Neuronal stem cell (in vitro differentiated cells): ENCODE results near the gene SYCP1.

ENCODE experiments used
- DNase-seq: peaks from one replicate; pipeline ENCODE4 v3.0.0-alpha.2; 2013; ENCODE audit warnings: low spot score
- H2AFZ ChIP-seq: one replicate; pipeline ENCODE4 v1.6.1; 2013; ENCODE audit warnings: mild to moderate bottlenecking, low read length, inconsistent platforms
- H2AK5ac ChIP-seq: 2 replicates; pipeline ENCODE4 v1.6.1; 2013; ENCODE audit warnings: low read depth, mild to moderate bottlenecking, inconsistent platforms, low read length, moderate library complexity, mixed read lengths
- H2BK120ac ChIP-seq: 2 replicates; pipeline ENCODE4 v1.6.1; 2013; ENCODE audit warnings: low read depth, mild to moderate bottlenecking, inconsistent platforms, low read length, moderate library complexity, mixed read lengths
- H2BK12ac ChIP-seq: one replicate; pipeline ENCODE4 v1.6.1; 2013; ENCODE audit warnings: low read length, inconsistent platforms
- H2BK15ac ChIP-seq: 2 replicates; pipeline ENCODE4 v1.6.1; 2013; ENCODE audit warnings: mild to moderate bottlenecking, low read length, inconsistent platforms, mixed read lengths
- H2BK5ac ChIP-seq: one replicate; pipeline ENCODE4 v1.6.1; 2013; ENCODE audit warnings: inconsistent platforms, mild to moderate bottlenecking, low read length, moderate library complexity
- H3K14ac ChIP-seq: one replicate; pipeline ENCODE4 v1.6.1; 2013; ENCODE audit warnings: low read length, inconsistent platforms
- H3K18ac ChIP-seq: 2 replicates; pipeline ENCODE4 v1.6.1; 2013; ENCODE audit warnings: low read length, inconsistent platforms
- H3K23ac ChIP-seq: 2 replicates; pipeline ENCODE4 v1.6.1; 2013; ENCODE audit warnings: low read depth, mild to moderate bottlenecking, mixed read lengths, low read length, inconsistent platforms; ENCODE audit not compliant: poor library complexity
- H3K27ac ChIP-seq: replicated peaks from 3 replicates; pipeline ENCODE4 v1.5.1; 2013; ENCODE audit warnings: low read length, inconsistent platforms
- H3K27me3 ChIP-seq, 3 experiments: 2 replicates each; pipeline ENCODE4 v1.6.1; 2013; ENCODE audit warnings: low read length in 3 of 3, mild to moderate bottlenecking in 2 of 3, inconsistent platforms in 1 of 3, low read depth in 1 of 3, mixed read lengths in 1 of 3, moderate library complexity in 1 of 3; ENCODE audit not compliant: control insufficient read depth in 3 of 3, insufficient read depth in 3 of 3
- H3K36me3 ChIP-seq, 2 donors: replicated peaks in 1 of 2; 2 replicates each; pipeline ENCODE4 v1.6.1; 2013; ENCODE audit warnings: low read length in 2 of 2; ENCODE audit not compliant: control insufficient read depth in 2 of 2, insufficient read depth in 2 of 2
- H3K4ac ChIP-seq: 2 replicates; pipeline ENCODE4 v1.6.1; 2013; ENCODE audit warnings: inconsistent platforms, mild to moderate bottlenecking, low read length, moderate library complexity
- H3K4me1 ChIP-seq, 2 donors: 1 replicate in 1 of 2; 2 replicates in 1 of 2; pipeline ENCODE4 v1.6.1; 2013; ENCODE audit warnings: low read length in 2 of 2, low read depth in 1 of 2; ENCODE audit not compliant: control insufficient read depth in 2 of 2, insufficient read depth in 1 of 2
- H3K4me2 ChIP-seq: one replicate; pipeline ENCODE4 v1.6.1; 2013; ENCODE audit warnings: mild to moderate bottlenecking, low read length, inconsistent platforms; ENCODE audit not compliant: insufficient read depth, poor library complexity, severe bottlenecking
- H3K4me3 ChIP-seq, 2 donors: 2 replicates each; pipeline ENCODE4 v1.5.1; 2013; ENCODE audit warnings: low read length in 2 of 2, mild to moderate bottlenecking in 2 of 2, inconsistent platforms in 1 of 2, moderate library complexity in 1 of 2
- H3K79me1 ChIP-seq: one replicate; pipeline ENCODE4 v1.6.1; 2013; ENCODE audit warnings: low read depth, mild to moderate bottlenecking, inconsistent platforms, low read length, moderate library complexity
- H3K9ac ChIP-seq: one replicate; pipeline ENCODE4 v1.6.1; 2013; ENCODE audit warnings: mild to moderate bottlenecking, low read depth, low read length, inconsistent platforms; ENCODE audit not compliant: poor library complexity
- H3K9me3 ChIP-seq, 2 donors: replicated peaks in 1 of 2; 2 replicates each; pipeline versions ENCODE3 to v1.6.1; 2013; ENCODE audit warnings: low read length in 2 of 2, mild to moderate bottlenecking in 2 of 2, inconsistent platforms in 1 of 2, low read depth in 1 of 2, mixed read lengths in 1 of 2, moderate library complexity in 1 of 2; ENCODE audit not compliant: control insufficient read depth in 2 of 2, insufficient read depth in 1 of 2
- H4K8ac ChIP-seq: one replicate; pipeline ENCODE4 v1.6.1; 2013; ENCODE audit warnings: low read depth, mild to moderate bottlenecking, inconsistent platforms, low read length, moderate library complexity
- H4K91ac ChIP-seq: one replicate; pipeline ENCODE4 v1.6.1; 2013; ENCODE audit warnings: low read length, low read depth, mild to moderate bottlenecking, inconsistent platforms; ENCODE audit not compliant: poor library complexity
- WGBS, 2 donors: extraction: QIAGEN DNeasy Blood & Tissue Kit; methylation state at CpG; one replicate each; pipeline ENCODE4 v1.1.7; 2013; ENCODE audit warnings: missing lambda C conversion rate in 2 of 2, mixed read lengths in 1 of 2; ENCODE audit not compliant: insufficient read length in 2 of 2, insufficient replicate concordance in 1 of 2; ENCODE audit errors: extremely low coverage in 2 of 2; 5-methylcytosine and 5-hydroxymethylcytosine counted together

Gene SYCP1

DNA sequence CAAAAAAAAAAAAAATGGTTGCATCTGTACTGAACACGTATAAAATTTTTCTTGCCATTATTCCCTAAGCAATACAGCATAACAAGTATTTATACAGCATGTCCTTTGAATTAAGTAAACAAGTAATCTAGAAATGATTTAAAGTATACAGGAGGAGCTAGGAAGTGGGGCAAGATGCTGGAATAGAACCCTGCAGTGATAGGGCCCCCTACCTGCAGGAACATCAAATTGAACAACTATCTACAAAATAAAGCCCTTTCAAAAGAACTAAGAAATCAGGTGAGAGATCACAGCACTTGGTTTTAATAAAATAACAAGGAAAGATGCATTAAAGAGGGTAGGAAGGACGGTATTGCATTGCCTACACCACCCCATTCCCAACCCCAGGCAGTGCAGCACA, 185.8 kb downstream of the SYCP1 start:
- H3K36me3 ChIP-seq = no peaks in the 10 kb centered on the region
- H3K4me1 ChIP-seq = peaks cover 0 to 4% of the 10 kb centered on the region in 2 donors
- H3K18ac ChIP-seq = no peak overlapping the region
- no peak for DNase-seq
- H2BK12ac ChIP-seq = no peak overlapping the region
- no peak overlapping the region for H3K27ac ChIP-seq
- no peak overlapping the region for H4K8ac ChIP-seq
- H2AFZ ChIP-seq = no peak overlapping the region
- H3K23ac ChIP-seq = no peak overlapping the region
- H3K4ac ChIP-seq = no peak overlapping the region
- no peak overlapping the region for H3K14ac ChIP-seq
- no peak overlapping the region for H2BK5ac ChIP-seq
- H3K4me3 ChIP-seq = no peak overlapping the region
- no peaks in the 10 kb centered on the region for H3K79me1 ChIP-seq
- no peak overlapping the region for H3K4me2 ChIP-seq
- no peak overlapping the region for H4K91ac ChIP-seq
- H3K9ac ChIP-seq = no peak overlapping the region
- H3K9me3 ChIP-seq = no peaks in the 10 kb centered on the region
- no peak overlapping the region for H2BK15ac ChIP-seq
- H3K27me3 ChIP-seq = no peaks in the 10 kb centered on the region
- H2AK5ac ChIP-seq = no peak overlapping the region
- no CpG with 5 or more reads among the region's 2 CpGs for WGBS, 2 donors
- H2BK120ac ChIP-seq = no peak overlapping the region

- H3K36me3 ChIP-seq = no peaks in the 10 kb centered on the region
- no peak overlapping the region for H3K18ac ChIP-seq
- no peak overlapping the region for H2AFZ ChIP-seq
- no peak overlapping the region for H2BK5ac ChIP-seq
- no peak overlapping the region for H2BK12ac ChIP-seq
- H3K27ac ChIP-seq = no peak overlapping the region
- no peak overlapping the region for H2BK120ac ChIP-seq
- no peak overlapping the region for H3K4me2 ChIP-seq
- H4K8ac ChIP-seq = no peak overlapping the region
- no peak overlapping the region for H2AK5ac ChIP-seq
- H3K4me3 ChIP-seq = no peak overlapping the region
- no peak overlapping the region for H4K91ac ChIP-seq
- no peak overlapping the region for H3K4ac ChIP-seq
- H3K4me1 ChIP-seq = peaks cover 0 to 2% of the 10 kb centered on the region in 2 donors
- H3K9ac ChIP-seq = no peak overlapping the region
- no peak overlapping the region for H3K14ac ChIP-seq
- no peak overlapping the region for H2BK15ac ChIP-seq
- H3K79me1 ChIP-seq = no peaks in the 10 kb centered on the region
- no peak overlapping the region for H3K23ac ChIP-seq
- H3K27me3 ChIP-seq = no peaks in the 10 kb centered on the region
- DNase-seq = no peak
- H3K9me3 ChIP-seq = no peaks in the 10 kb centered on the region
Observed at GRCh38 chr1:115041654-115042053, 187.0 kb downstream of the SYCP1 start.
